ENCODE measurements around the gene FMNL2.

Gene FMNL2

DNA sequence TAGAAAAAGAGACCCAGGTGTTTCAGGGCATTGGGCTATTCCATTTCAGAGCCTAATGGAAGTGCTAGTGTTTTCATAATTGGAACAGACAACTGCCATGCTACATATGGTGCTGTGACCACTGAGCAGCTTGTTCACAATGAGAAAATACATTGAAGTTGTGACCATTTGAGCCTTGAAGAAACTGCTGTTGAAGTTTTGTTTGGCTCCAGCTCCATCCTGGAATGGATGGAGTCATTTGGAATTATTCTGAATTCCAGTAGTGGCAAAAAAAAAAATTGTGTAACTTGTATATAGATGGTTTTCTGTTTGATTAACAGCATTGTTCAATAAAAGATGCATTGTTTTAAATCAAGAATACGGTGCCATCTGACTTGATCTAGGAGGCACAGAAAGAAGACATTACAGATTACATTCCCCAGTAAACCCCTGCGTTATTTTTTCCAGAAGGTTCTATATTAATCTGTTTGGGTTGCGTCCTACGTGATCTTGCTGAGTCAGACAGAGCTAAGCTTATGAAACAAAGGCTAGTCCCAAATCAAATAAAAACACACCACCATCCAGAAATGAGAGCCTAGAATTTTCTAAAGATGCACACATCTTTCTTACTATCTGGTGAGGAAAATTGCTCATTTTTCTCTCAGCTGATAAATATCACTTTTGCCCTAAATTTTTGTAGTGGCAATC is 19.2 kb downstream of the FMNL2 start:
- no peak overlapping the region for H3K9ac ChIP-seq (ENCODE audit: low read depth, low read length)
- H3K4me1 ChIP-seq (ENCODE audit: control insufficient read depth, insufficient read depth, low read length): no peaks in the 10 kb centered on the region; the same call in 1 of the 2 replicates
- no peak overlapping the region for H3K27ac ChIP-seq (ENCODE audit: low read depth, low read length)
- no peaks in the 10 kb centered on the region for H3K27me3 ChIP-seq (ENCODE audit: control insufficient read depth, insufficient read depth, low read length)
- H3K4me3 ChIP-seq (ENCODE audit: low read depth, low read length): no peak overlapping the region
- H3K36me3 ChIP-seq (ENCODE audit: control insufficient read depth, insufficient read depth, low read length): 0 out of 2 replicates have a peak, but pooled peaks cover 4% of the 10 kb centered on the region
- no peaks in the 10 kb centered on the region for H3K9me3 ChIP-seq (ENCODE audit: control insufficient read depth, insufficient read depth, low read length)

DNA sequence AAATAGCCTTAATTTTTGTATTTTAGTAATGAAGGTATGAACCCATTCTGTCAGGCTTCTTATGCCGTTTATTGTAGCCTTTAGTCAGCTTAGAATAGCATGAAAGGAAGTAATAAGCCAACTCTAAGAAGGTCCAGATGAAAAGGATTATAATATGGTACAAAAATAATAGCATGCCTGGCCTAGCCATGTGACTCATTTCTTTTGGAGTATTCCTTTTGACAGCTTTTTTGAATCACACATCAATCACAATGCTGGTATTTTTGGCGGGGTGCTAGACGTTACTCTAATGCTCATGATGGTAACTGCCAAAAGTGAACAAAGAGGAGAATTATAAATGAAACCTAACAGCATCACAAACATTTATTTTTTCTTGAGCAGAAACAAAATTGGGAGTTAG is 19.9 kb downstream of the FMNL2 start:
- Histone ChIP-seq H3K36me3 (ENCODE audit: control insufficient read depth, insufficient read depth, low read length) (0 out of 2 replicates have a peak, but pooled peaks cover 4% of the 10 kb centered on the region), H3K9me3 (ENCODE audit: control insufficient read depth, insufficient read depth, low read length) (no peaks in the 10 kb centered on the region), H3K9ac (ENCODE audit: low read depth, low read length) (no peak overlapping the region), H3K4me1 (ENCODE audit: control insufficient read depth, insufficient read depth, low read length) (no peaks in the 10 kb centered on the region; the same call in 1 of the 2 replicates), H3K27ac (ENCODE audit: low read depth, low read length) (no peak overlapping the region), H3K27me3 (ENCODE audit: control insufficient read depth, insufficient read depth, low read length) (no peaks in the 10 kb centered on the region), H3K4me3 (ENCODE audit: low read depth, low read length) (no peak overlapping the region)

DNA sequence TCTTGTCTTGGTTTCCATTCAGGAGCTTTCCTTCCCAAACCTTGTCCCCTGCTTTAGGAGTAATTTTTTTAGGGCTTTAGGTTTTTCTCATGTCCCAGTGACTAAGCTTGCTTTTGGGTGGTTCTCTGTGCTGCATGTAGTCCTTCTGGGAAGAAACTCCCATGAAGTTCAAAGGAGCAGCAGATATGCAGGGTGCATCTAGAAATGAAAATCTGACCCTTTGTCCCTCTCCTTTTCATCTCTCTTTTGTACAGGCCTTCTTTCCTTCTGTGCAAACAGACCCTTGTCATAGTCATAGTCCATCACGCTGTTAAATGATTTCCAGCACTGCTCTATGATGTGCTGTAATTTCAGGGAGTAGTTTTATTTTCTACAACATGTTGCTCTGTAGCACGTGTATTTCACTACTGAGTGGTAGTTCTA is 20.4 kb downstream of the FMNL2 start:
- no peaks in the 10 kb centered on the region for H3K27me3 ChIP-seq (ENCODE audit: control insufficient read depth, insufficient read depth, low read length)
- H3K4me3 ChIP-seq (ENCODE audit: low read depth, low read length): no peak overlapping the region
- no peaks in the 10 kb centered on the region for H3K9me3 ChIP-seq (ENCODE audit: control insufficient read depth, insufficient read depth, low read length)
- H3K36me3 ChIP-seq (ENCODE audit: control insufficient read depth, insufficient read depth, low read length): 0 out of 2 replicates have a peak, but pooled peaks cover 4% of the 10 kb centered on the region
- no peak overlapping the region for H3K27ac ChIP-seq (ENCODE audit: low read depth, low read length)
- H3K4me1 ChIP-seq (ENCODE audit: control insufficient read depth, insufficient read depth, low read length): no peaks in the 10 kb centered on the region
- no peak overlapping the region for H3K9ac ChIP-seq (ENCODE audit: low read depth, low read length)

DNA sequence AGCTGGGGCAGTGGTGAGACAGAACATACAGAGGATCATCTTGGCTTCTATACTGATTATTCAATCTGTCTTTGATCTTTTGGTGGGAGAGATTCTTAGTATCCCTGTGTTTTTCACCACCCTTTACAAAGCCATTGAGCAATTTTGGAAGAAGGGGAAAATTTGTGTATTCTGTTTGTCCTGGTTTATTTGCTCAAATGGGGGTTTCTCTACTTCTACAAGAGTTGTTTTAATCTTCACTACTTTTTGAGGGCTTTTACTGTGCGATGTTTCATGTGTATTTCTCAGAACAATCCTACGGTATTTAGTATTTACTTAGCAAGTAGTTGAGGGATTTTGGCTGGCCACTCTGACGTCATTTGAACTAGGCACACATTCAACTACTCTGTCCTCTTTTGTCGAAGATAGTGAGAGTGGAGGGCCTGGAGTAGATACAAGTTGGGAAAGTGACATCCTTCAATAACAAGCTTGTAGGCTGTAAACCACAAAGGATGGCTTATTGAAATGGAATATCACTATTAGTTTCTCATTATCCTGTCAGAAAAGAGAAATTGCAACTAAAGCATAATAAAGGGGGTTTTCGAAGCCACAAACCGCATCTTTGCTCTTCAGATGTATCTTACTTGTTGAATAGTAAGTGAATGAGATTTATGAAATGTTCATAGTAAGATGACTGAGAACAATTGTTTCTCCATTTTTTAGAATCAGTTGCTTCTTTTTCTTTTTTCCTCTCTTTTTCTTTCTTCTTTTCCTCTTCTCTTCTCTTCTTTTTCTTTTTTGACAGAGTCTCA is 24.8 kb downstream of the FMNL2 start:
- H3K4me3 ChIP-seq (ENCODE audit: low read depth, low read length): no peak overlapping the region
- no peak overlapping the region for H3K27ac ChIP-seq (ENCODE audit: low read depth, low read length)
- H3K9me3 ChIP-seq (ENCODE audit: control insufficient read depth, insufficient read depth, low read length): no peaks in the 10 kb centered on the region
- no peaks in the 10 kb centered on the region for H3K27me3 ChIP-seq (ENCODE audit: control insufficient read depth, insufficient read depth, low read length)
- H3K36me3 ChIP-seq (ENCODE audit: control insufficient read depth, insufficient read depth, low read length): no peaks in the 10 kb centered on the region
- H3K9ac ChIP-seq (ENCODE audit: low read depth, low read length): no peak overlapping the region
- no peaks in the 10 kb centered on the region for H3K4me1 ChIP-seq (ENCODE audit: control insufficient read depth, insufficient read depth, low read length)

DNA sequence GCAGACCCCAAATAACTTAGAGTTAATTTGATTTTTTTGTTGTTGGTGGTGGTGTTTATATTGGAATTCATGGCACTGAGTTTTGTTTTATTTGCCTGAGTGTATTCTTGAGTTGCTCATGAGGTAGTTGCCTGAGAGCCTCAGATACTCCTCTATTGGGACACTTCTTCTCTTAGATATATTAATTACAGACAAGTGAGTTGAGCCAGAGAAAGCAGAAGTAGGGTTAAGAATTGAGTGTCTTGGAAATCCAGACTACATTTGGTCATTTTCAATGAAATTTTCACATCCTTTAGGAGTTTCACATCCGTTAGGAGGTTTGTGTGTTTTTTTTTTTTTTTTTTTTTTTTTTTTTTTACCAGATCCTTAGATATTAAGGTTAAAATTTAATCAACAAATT is 29.0 kb downstream of the FMNL2 start:
- Histone ChIP-seq H3K27ac (ENCODE audit: low read depth, low read length) (no peak overlapping the region), H3K36me3 (ENCODE audit: control insufficient read depth, insufficient read depth, low read length) (no peaks in the 10 kb centered on the region), H3K9ac (ENCODE audit: low read depth, low read length) (no peak overlapping the region), H3K4me3 (ENCODE audit: low read depth, low read length) (no peak overlapping the region), H3K27me3 (ENCODE audit: control insufficient read depth, insufficient read depth, low read length) (no peaks in the 10 kb centered on the region), H3K4me1 (ENCODE audit: control insufficient read depth, insufficient read depth, low read length) (peaks cover 3% of the 10 kb centered on the region), H3K9me3 (ENCODE audit: control insufficient read depth, insufficient read depth, low read length) (no peaks in the 10 kb centered on the region)

DNA sequence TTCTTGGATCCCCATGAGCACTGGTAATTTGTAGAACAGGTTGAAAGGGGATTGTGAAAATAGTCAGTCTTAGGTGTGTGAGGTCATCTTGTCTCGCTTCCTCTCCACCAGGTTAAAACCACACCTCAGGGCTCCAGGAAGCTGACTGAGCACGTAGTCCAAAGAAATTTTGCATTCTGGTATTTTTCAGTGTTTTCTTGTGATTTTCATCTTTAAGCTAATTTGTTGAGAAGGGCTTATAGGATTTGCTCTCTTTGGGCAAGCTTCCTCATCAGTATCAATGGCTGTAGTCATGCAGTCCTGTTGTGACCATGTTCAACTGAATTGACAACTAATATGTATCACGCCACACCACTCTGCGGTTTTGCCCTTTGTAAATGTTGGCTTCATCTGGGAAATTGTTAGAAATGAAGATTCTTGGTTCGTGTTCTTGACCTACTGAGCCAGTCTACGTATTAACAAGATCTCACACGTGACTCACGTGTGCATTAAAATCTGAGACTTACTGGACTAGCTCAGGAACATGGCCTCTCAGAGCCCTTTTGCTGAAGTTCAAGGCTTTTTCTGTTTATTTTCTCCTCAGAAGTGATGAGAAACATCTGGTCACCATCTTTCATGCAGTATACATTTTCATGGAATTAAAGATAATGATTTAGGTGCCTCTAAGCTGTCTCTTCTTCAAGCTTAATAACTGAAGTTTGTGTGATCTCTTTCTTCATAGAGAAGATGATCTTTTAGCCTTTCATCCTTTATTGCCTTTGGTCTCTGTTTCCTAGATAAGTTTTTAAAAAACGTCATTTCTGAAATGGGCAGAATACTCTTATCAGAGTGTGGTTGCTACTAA is 32.8 kb downstream of the FMNL2 start:
- no peaks in the 10 kb centered on the region for H3K9me3 ChIP-seq (ENCODE audit: control insufficient read depth, insufficient read depth, low read length)
- H3K4me1 ChIP-seq (ENCODE audit: control insufficient read depth, insufficient read depth, low read length): peaks cover 21% of the 10 kb centered on the region
- H3K4me3 ChIP-seq (ENCODE audit: low read depth, low read length): no peak overlapping the region
- no peak overlapping the region for H3K27ac ChIP-seq (ENCODE audit: low read depth, low read length)
- H3K27me3 ChIP-seq (ENCODE audit: control insufficient read depth, insufficient read depth, low read length): no peaks in the 10 kb centered on the region
- H3K9ac ChIP-seq (ENCODE audit: low read depth, low read length): no peak overlapping the region
- no peaks in the 10 kb centered on the region for H3K36me3 ChIP-seq (ENCODE audit: control insufficient read depth, insufficient read depth, low read length)

DNA sequence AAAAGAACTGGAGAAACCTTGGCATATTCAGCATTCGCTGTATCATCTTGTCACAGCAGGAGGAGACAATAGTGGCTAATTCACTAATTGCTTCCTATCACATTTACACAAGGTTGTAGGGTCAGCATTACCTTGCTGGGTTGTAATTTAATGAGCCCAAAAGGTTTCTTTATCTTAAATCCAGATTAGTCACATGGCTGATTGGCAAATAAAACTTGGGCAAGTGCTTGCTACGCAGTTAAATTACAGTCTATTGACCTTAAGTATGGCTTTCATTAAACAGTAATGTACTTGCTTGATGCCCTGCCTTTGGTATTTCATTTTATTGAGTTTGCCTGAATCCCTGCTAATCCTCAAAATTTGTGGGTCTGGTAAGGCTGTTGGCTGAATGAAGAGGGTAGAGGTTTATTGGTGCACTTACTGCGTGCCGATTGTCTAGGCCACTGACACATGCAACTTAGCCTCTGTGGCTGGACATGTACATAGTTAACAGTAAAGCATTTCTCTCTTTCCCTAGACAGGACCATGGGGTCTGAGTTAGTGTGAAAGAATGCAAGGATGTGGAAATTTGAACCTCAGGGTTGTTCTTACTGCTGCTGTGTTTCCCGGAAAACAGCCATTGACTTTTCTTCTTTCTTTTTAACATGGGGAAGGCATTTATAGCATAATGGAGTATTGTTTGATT is 34.3 kb downstream of the FMNL2 start:
- no peak overlapping the region for H3K27ac ChIP-seq (ENCODE audit: low read depth, low read length)
- no peaks in the 10 kb centered on the region for H3K9me3 ChIP-seq (ENCODE audit: control insufficient read depth, insufficient read depth, low read length)
- H3K27me3 ChIP-seq (ENCODE audit: control insufficient read depth, insufficient read depth, low read length): no peaks in the 10 kb centered on the region
- H3K4me1 ChIP-seq (ENCODE audit: control insufficient read depth, insufficient read depth, low read length): peaks cover 21% of the 10 kb centered on the region
- H3K9ac ChIP-seq (ENCODE audit: low read depth, low read length): no peak overlapping the region
- H3K4me3 ChIP-seq (ENCODE audit: low read depth, low read length): no peak overlapping the region
- H3K36me3 ChIP-seq (ENCODE audit: control insufficient read depth, insufficient read depth, low read length): no peaks in the 10 kb centered on the region

DNA sequence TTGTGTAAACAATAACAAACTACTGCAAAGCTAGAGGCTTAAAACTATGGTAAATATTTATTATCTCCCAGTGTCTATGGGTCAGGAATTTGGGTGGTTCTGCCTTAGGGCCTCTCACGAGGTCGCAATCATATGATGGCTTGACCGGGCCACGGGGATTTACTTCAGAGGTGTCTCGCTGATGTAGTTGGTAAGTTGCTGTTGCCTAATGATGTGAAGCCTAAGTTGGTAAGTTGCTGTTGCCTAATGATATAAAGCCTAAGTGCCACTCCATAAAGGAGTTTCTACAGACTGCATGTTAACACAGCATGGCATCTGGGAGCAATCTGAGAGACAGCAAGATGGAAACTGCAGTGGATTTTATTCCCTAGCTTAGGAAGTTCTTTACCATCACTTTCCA is 35.8 kb downstream of the FMNL2 start:
- Histone ChIP-seq H3K27me3 (ENCODE audit: control insufficient read depth, insufficient read depth, low read length) (no peaks in the 10 kb centered on the region), H3K27ac (ENCODE audit: low read depth, low read length) (no peak overlapping the region), H3K9ac (ENCODE audit: low read depth, low read length) (no peak overlapping the region), H3K4me3 (ENCODE audit: low read depth, low read length) (no peak overlapping the region), H3K36me3 (ENCODE audit: control insufficient read depth, insufficient read depth, low read length) (no peaks in the 10 kb centered on the region), H3K4me1 (ENCODE audit: control insufficient read depth, insufficient read depth, low read length) (peaks cover 21% of the 10 kb centered on the region), H3K9me3 (ENCODE audit: control insufficient read depth, insufficient read depth, low read length) (no peaks in the 10 kb centered on the region)

DNA sequence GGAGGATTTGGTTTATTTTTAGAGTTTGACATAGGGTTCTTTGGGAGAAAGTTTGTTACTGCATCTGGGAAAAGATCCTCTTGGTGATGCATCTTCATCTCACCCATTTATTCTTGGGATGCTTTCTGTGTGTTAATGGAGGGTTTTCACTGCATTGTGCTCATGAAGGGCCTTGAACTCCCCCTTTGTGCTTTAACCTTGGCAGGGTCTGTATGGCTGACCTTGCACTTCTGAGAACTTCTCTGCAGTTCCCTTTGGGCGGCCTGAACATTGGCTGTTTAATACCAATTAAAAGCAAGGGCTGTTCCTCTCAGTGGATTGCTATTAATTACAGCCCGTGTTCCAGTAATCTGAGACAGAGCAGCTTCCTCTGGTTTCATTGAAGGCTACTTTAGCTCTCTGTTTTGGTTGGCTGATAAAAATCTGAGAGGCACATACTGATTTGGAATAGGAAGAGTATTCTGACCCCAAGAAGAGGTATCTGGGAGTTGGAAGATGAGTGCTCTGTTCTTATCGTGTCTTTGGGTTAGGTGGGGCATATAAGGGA is 37.5 kb downstream of the FMNL2 start:
- no peaks in the 10 kb centered on the region for H3K36me3 ChIP-seq (ENCODE audit: control insufficient read depth, insufficient read depth, low read length)
- H3K4me1 ChIP-seq (ENCODE audit: control insufficient read depth, insufficient read depth, low read length): peaks cover 26% of the 10 kb centered on the region
- H3K9me3 ChIP-seq (ENCODE audit: control insufficient read depth, insufficient read depth, low read length): no peaks in the 10 kb centered on the region
- no peaks in the 10 kb centered on the region for H3K27me3 ChIP-seq (ENCODE audit: control insufficient read depth, insufficient read depth, low read length)
- H3K9ac ChIP-seq (ENCODE audit: low read depth, low read length): no peak overlapping the region
- no peak overlapping the region for H3K27ac ChIP-seq (ENCODE audit: low read depth, low read length)
- H3K4me3 ChIP-seq (ENCODE audit: low read depth, low read length): no peak overlapping the region

DNA sequence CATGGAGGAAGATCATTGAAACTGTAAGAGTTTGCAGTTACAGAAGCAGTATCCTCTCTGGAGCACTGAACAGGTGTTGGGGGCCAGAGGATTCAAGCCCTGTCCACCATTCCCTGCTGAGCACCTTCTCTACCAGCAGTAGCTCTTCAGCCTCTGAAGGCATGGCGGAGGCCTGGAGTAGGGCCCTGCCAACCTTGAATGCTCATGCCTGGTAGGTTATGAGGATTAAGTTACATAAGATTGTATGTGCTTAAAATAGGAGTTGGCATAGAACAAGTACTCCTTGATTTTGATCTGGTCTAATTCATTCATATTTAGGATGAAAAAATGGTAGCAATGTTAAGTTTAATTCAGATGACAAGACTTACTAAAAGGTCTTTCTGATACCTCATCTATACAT is 40.2 kb downstream of the FMNL2 start:
- Histone ChIP-seq H3K4me3 (ENCODE audit: low read depth, low read length) (no peak overlapping the region), H3K9ac (ENCODE audit: low read depth, low read length) (no peak overlapping the region), H3K27me3 (ENCODE audit: control insufficient read depth, insufficient read depth, low read length) (no peaks in the 10 kb centered on the region), H3K4me1 (ENCODE audit: control insufficient read depth, insufficient read depth, low read length) (peaks cover 11% of the 10 kb centered on the region; the same call in 1 of the 2 replicates), H3K36me3 (ENCODE audit: control insufficient read depth, insufficient read depth, low read length) (no peaks in the 10 kb centered on the region), H3K27ac (ENCODE audit: low read depth, low read length) (no peak overlapping the region), H3K9me3 (ENCODE audit: control insufficient read depth, insufficient read depth, low read length) (no peaks in the 10 kb centered on the region)
